Astrocyte (in vitro differentiated cells and primary cell): ENCODE data around the gene PAX3. TPM values are rescaled to one million over a fixed set of nuclear protein-coding genes. Genes with fewer than 3 reads are reported as not detected.

Experiments
- DNase-seq: peaks from one replicate; pipeline ENCODE4 v3.0.0-alpha.2; 2010; ENCODE audit warnings: low read depth
- FAIRE-seq: peaks from 2 replicates; lab custom pipeline; 2011; peaks lifted over from hg19 to GRCh38; lab: Jason Lieb, UNC
- H2AFZ ChIP-seq: 2 replicates; pipeline ENCODE4 v1.6.0; 2012; ENCODE audit warnings: low read depth, low read length, inconsistent platforms
- H3K27ac ChIP-seq: 2 replicates; pipeline ENCODE4 v1.5.1; 2011; ENCODE audit warnings: low read depth, low read length, inconsistent platforms
- H3K27me3 ChIP-seq: 2 replicates; pipeline ENCODE4 v1.6.0; 2011; ENCODE audit warnings: low read length, inconsistent platforms; ENCODE audit not compliant: insufficient read depth
- H3K36me3 ChIP-seq: 2 replicates; pipeline ENCODE4 v1.5.1; 2011; ENCODE audit warnings: low read length, inconsistent platforms; ENCODE audit not compliant: insufficient read depth
- H3K4me1 ChIP-seq: 2 replicates; pipeline ENCODE4 v1.5.1; 2011; ENCODE audit warnings: low read length, inconsistent platforms; ENCODE audit not compliant: insufficient read depth
- H3K4me2 ChIP-seq: 2 replicates; pipeline ENCODE4 v1.6.0; 2012; ENCODE audit warnings: low read length, inconsistent platforms
- H3K4me3 ChIP-seq: 2 replicates; pipeline ENCODE4 v1.5.1; 2011; ENCODE audit warnings: low read depth, mild to moderate bottlenecking, low read length, inconsistent platforms; ENCODE audit not compliant: insufficient read depth
- H3K79me2 ChIP-seq: 2 replicates; pipeline ENCODE4 v1.6.0; 2012; ENCODE audit warnings: mild to moderate bottlenecking, low read length, inconsistent platforms; ENCODE audit not compliant: insufficient read depth
- H3K9ac ChIP-seq: 2 replicates; pipeline ENCODE4 v1.6.0; 2012; ENCODE audit warnings: mild to moderate bottlenecking, low read length, inconsistent platforms
- H3K9me3 ChIP-seq: 2 replicates; pipeline ENCODE4 v1.5.1; 2012; ENCODE audit warnings: low read depth, mild to moderate bottlenecking, low read length, inconsistent platforms; ENCODE audit not compliant: insufficient read depth
- H4K20me1 ChIP-seq: 2 replicates; pipeline ENCODE4 v1.6.0; 2012; ENCODE audit warnings: low read length, inconsistent platforms; ENCODE audit not compliant: insufficient read depth
- H3K27ac Mint-ChIP-seq: one replicate; pipeline ENCODE4 v1.8.0; 2021; ENCODE audit warnings: mild to moderate bottlenecking, mixed read lengths; ENCODE audit not compliant: unreplicated experiment
- H3K27me3 Mint-ChIP-seq: one replicate; pipeline ENCODE4 v1.8.0; 2021; ENCODE audit warnings: low read depth, mixed read lengths; ENCODE audit not compliant: unreplicated experiment
- H3K36me3 Mint-ChIP-seq: one replicate; pipeline ENCODE4 v1.8.0; 2021; ENCODE audit warnings: low read depth, mixed read lengths; ENCODE audit not compliant: unreplicated experiment
- H3K4me1 Mint-ChIP-seq: one replicate; pipeline ENCODE4 v1.8.0; 2021; ENCODE audit warnings: low read depth, mixed read lengths; ENCODE audit not compliant: unreplicated experiment
- H3K4me3 Mint-ChIP-seq: one replicate; pipeline ENCODE4 v1.8.0; 2021; ENCODE audit warnings: mild to moderate bottlenecking, moderate library complexity, mixed read lengths; ENCODE audit not compliant: unreplicated experiment
- H3K9me3 Mint-ChIP-seq: one replicate; pipeline ENCODE4 v1.8.0; 2021; ENCODE audit warnings: mild to moderate bottlenecking, mixed read lengths; ENCODE audit not compliant: unreplicated experiment
- EZH2 ChIP-seq: IDR thresholded peaks from 2 replicates; pipeline ENCODE4 v1.6.1; 2012; ENCODE audit warnings: mild to moderate bottlenecking, low read length, inconsistent platforms; ENCODE audit not compliant: insufficient read depth
- total RNA-seq: library from RNA; stranded (reverse); gene quantifications from 2 replicates; pipeline ENCODE4 v1.2.1, GENCODE V29; 2021
- TF ChIP-seq, protein P1 (sequence below): IDR thresholded peaks from 2 replicates; pipeline ENCODE4 v1.5.1; 2011; ENCODE audit warnings: low read depth, mild to moderate bottlenecking, inconsistent platforms, low read length, moderate library complexity; ENCODE audit not compliant: insufficient read depth

Gene PAX3
- total RNA-seq, 1 donor from 2014 or later, result not detected

DNA sequence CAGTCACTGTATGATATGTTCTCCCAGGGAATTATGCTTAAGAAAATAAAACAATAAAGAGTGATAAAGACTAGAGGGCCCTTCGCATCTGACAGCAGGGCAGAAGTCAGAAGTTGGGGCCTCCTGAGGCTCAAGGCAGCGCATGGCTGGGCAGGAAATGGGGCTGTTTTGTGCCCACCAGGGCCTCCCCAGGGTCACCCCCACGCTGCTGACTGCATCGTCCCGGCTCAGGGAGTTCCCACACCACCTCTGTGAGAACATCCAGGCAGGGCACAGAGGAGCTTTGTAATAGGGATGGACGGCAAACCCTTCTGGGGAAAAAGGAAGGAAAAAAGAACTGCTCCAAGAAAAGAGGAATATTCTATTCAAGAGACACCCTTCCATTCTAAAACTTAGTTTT lies 41.2 kb downstream of the PAX3 start:
- Mint-ChIP-seq H3K36me3 (peaks cover 2% of the 10 kb centered on the region), H3K27me3 (peaks cover 8% of the 10 kb centered on the region), H3K4me3 (no peak overlapping the region), H3K9me3 (peaks cover 3% of the 10 kb centered on the region), H3K4me1 (peaks cover 1% of the 10 kb centered on the region), H3K27ac (no peak overlapping the region)
- DNase-seq (no peak), FAIRE-seq (no peak)
- Histone ChIP-seq H3K36me3 (no peaks in the 10 kb centered on the region), H3K4me2 (no peak overlapping the region), H3K27me3 (no peaks in the 10 kb centered on the region), H3K4me1 (no peaks in the 10 kb centered on the region), H3K79me2 (peaks cover 3% of the 10 kb centered on the region), H4K20me1 (no peaks in the 10 kb centered on the region), H3K27ac (no peak overlapping the region), H3K9me3 (no peaks in the 10 kb centered on the region), H2AFZ (no peak overlapping the region), H3K4me3 (no peak overlapping the region), H3K9ac (no peak overlapping the region)
- TF ChIP-seq EZH2, result no peak
- TF ChIP-seq, protein P1, sequence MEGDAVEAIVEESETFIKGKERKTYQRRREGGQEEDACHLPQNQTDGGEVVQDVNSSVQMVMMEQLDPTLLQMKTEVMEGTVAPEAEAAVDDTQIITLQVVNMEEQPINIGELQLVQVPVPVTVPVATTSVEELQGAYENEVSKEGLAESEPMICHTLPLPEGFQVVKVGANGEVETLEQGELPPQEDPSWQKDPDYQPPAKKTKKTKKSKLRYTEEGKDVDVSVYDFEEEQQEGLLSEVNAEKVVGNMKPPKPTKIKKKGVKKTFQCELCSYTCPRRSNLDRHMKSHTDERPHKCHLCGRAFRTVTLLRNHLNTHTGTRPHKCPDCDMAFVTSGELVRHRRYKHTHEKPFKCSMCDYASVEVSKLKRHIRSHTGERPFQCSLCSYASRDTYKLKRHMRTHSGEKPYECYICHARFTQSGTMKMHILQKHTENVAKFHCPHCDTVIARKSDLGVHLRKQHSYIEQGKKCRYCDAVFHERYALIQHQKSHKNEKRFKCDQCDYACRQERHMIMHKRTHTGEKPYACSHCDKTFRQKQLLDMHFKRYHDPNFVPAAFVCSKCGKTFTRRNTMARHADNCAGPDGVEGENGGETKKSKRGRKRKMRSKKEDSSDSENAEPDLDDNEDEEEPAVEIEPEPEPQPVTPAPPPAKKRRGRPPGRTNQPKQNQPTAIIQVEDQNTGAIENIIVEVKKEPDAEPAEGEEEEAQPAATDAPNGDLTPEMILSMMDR, result no peak

DNA sequence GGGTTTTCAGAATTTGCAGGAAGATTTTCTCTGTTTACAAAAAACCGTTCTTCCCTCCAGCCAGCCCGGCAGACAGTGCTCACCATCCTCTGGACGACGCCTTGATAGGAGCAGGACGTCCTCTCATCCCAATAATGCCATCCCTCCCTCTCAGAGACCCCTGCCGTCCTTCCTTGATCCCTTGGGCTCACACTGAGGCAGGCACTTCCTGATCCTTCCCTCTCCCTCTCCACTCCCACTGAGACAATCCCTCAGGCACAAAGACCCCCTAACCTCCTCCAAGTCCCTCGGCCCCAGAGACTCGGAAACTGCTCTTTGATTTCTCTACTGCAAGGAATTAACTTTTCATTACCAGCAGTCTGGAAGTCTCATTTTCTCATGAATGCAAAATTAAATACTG lies 42.5 kb downstream of the PAX3 start:
- Histone ChIP-seq H2AFZ (no peak overlapping the region), H3K27ac (no peak overlapping the region), H3K36me3 (no peaks in the 10 kb centered on the region), H3K9me3 (no peaks in the 10 kb centered on the region), H3K4me1 (no peaks in the 10 kb centered on the region), H3K4me3 (no peak overlapping the region), H3K4me2 (no peak overlapping the region), H4K20me1 (no peaks in the 10 kb centered on the region), H3K27me3 (no peaks in the 10 kb centered on the region), H3K9ac (no peak overlapping the region), H3K79me2 (peaks cover 3% of the 10 kb centered on the region)
- DNase-seq (no peak), FAIRE-seq (no peak)
- Mint-ChIP-seq H3K9me3 (peaks cover 3% of the 10 kb centered on the region), H3K27ac (no peak overlapping the region), H3K4me1 (no peaks in the 10 kb centered on the region), H3K27me3 (peaks cover 8% of the 10 kb centered on the region), H3K36me3 (peaks cover 2% of the 10 kb centered on the region), H3K4me3 (no peak overlapping the region)
- no peak for TF ChIP-seq EZH2
- TF ChIP-seq, protein P1, result no peak

DNA sequence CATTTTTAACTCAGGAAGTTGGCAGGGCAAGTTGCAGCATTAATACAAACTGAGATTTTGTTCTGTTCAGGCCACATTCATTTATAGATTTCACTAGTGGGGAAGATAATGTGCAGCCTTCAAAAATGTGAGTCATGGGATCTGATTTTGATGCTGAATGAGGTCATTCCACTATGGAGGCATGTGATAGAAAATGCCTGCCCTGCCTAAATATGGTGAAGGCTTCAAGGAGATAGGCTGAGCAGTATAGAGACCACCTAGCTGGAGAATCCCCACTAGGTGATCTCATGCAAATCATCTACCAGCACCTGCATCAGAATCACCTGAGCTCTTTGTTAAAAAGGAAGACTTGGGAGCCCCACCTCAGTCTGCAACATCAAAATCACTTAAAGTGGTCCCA lies 43.7 kb downstream of the PAX3 start:
- Histone ChIP-seq H3K27me3 (no peaks in the 10 kb centered on the region), H3K36me3 (no peaks in the 10 kb centered on the region), H3K79me2 (peaks cover 3% of the 10 kb centered on the region), H4K20me1 (no peaks in the 10 kb centered on the region), H3K9ac (no peak overlapping the region), H3K4me3 (no peak overlapping the region), H3K4me1 (no peaks in the 10 kb centered on the region), H3K9me3 (no peaks in the 10 kb centered on the region), H3K4me2 (no peak overlapping the region), H3K27ac (no peak overlapping the region), H2AFZ (no peak overlapping the region)
- Mint-ChIP-seq H3K9me3 (peaks cover 3% of the 10 kb centered on the region), H3K4me3 (no peak overlapping the region), H3K27me3 (peaks cover 8% of the 10 kb centered on the region), H3K36me3 (peaks cover 2% of the 10 kb centered on the region), H3K27ac (no peak overlapping the region), H3K4me1 (no peaks in the 10 kb centered on the region)
- no peak for TF ChIP-seq EZH2
- TF ChIP-seq, protein P1, result no peak
- DNase-seq, result no peak
- FAIRE-seq, result no peak
